Endothelial cell of umbilical vein (primary cell): Measurements from ENCODE around the gene CBX2.

Source experiments
- CTCF ChIP-seq, 2 donors: IDR thresholded peaks; 1 replicate in 1 of 2; 2 replicates in 1 of 2; pipeline ENCODE4 v1.5.1; 2011; ENCODE audit warnings: low read length in 2 of 2, mild to moderate bottlenecking in 2 of 2, moderate library complexity in 2 of 2, control low read depth in 1 of 2, inconsistent platforms in 1 of 2, low read depth in 1 of 2; ENCODE audit not compliant: insufficient read depth in 1 of 2; ENCODE audit errors: extremely low read depth in 1 of 2
- EZH2 ChIP-seq: IDR thresholded peaks from 2 replicates; pipeline ENCODE4 v1.6.1; 2012; ENCODE audit warnings: borderline replicate concordance, low read depth, mild to moderate bottlenecking, moderate library complexity, low read length, inconsistent platforms; ENCODE audit not compliant: severe bottlenecking
- JUN ChIP-seq: IDR thresholded peaks from 2 replicates; pipeline ENCODE4 v1.6.1; 2011; ENCODE audit warnings: borderline replicate concordance, low read depth; ENCODE audit not compliant: insufficient read length, insufficient read depth
- POLR2A ChIP-seq: IDR thresholded peaks from 2 replicates; pipeline ENCODE4 v1.6.1; 2012; ENCODE audit warnings: low read depth, mild to moderate bottlenecking, control low read depth, low read length
- POLR2AphosphoS5 ChIP-seq: IDR thresholded peaks from 2 replicates; pipeline ENCODE4 v1.6.1; 2012; ENCODE audit warnings: low read depth, mild to moderate bottlenecking, control low read depth, low read length, moderate library complexity; ENCODE audit not compliant: insufficient read depth

GRCh38 chr17:79790805-79791734 is 13.1 kb downstream of the CBX2 start:
- no peak for TF ChIP-seq POLR2AphosphoS5
- TF ChIP-seq POLR2A = no peak
- no peak for TF ChIP-seq CTCF (IDR thresholded peaks at IDR 0.05; ENCODE audit: extremely low read depth in 1 of 2, insufficient read depth in 1 of 2, low read depth in 1 of 2, low read length in 2 of 2)
- no peak for TF ChIP-seq JUN
- TF ChIP-seq EZH2 = peak; percentile 91
